Measurements from ENCODE around the gene ECHDC3.
A peak's percentile ranks its signal among the peaks of the same experiment; 100 is the strongest.

ECHDC3 gene

DNA sequence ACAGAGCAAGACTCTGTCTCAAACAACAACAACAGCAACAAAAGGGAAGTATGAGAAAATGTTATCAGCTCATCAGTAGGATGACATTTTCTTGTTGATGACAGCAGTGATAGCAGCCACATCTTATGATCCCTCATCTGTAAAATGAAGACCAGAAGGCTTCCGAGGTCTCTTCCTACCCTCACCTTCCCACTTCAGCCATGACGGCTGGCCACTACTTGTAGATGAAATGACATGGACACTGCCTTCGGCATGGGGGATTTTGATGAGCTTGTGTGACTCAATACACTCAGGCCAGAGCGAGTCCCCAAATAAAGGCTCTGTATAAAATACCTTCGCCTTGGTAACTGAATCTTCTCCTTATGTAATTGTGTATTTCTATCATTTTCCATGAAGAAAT is 6.7 kb downstream of the ECHDC3 start:
- DNase-seq (ENCODE audit: low read depth in 2 of 2), result no peak

DNA sequence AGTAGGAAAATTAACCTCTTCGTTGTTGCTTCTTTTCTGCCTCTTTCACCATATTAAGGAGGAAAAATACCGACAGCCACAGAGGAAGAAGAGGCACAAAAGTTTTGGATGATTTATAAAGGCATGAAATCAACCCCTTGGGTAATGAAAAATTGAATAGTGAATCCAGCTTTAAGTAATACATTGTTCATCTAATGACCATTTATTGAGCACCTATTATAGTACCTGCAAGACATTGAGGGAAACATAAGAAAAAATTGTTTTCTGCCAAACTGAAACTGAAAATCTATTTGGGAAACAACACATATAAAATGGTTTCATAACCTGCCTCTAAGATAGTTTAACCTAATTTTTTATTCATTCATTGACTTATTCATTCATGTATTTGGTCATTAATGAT is 8.2 kb downstream of the ECHDC3 start:
- no peak for DNase-seq (ENCODE audit: low read depth in 2 of 2)

DNA sequence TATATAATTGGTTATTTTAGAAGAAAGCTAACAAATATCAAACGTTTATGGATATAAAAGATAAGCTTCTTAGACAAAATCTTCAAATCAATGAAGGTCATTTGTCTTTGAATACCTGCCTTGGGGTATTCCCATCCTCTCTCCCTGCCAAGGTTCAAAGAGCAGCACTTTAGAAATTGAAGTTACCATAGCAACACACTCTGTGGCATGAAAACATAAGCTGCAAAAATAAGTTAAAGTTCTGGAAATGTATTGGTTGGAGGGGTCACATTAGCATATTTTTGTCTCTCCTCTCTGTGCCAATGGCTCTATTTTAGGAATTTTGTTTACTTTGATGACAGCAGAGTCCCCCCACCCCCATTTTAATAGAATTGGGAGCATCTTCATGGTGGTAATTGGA is 12.0 kb downstream of the ECHDC3 start:
- no peak for DNase-seq (ENCODE audit: low read depth in 2 of 2)

DNA sequence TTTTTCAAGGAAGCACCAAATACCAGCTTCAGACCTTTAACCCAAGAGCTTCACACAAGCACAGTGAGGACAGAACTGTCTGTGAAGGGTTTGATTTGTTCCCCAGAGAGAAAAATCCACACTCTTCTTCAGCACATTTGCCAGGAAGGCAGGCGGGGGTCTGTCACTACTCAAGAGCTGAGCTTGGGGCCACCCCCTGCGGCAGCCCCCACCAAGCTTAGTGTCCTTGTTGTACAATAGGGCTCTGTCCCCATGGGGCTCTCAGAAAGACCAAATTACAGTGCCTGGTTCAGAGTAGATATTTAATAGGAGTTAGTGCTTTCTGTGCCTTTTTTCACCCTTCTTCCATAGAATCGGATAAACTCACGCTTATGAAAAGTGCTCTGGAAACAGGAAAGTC is 12.4 kb downstream of the ECHDC3 start:
- no peak for DNase-seq (ENCODE audit: low read depth in 2 of 2)

DNA sequence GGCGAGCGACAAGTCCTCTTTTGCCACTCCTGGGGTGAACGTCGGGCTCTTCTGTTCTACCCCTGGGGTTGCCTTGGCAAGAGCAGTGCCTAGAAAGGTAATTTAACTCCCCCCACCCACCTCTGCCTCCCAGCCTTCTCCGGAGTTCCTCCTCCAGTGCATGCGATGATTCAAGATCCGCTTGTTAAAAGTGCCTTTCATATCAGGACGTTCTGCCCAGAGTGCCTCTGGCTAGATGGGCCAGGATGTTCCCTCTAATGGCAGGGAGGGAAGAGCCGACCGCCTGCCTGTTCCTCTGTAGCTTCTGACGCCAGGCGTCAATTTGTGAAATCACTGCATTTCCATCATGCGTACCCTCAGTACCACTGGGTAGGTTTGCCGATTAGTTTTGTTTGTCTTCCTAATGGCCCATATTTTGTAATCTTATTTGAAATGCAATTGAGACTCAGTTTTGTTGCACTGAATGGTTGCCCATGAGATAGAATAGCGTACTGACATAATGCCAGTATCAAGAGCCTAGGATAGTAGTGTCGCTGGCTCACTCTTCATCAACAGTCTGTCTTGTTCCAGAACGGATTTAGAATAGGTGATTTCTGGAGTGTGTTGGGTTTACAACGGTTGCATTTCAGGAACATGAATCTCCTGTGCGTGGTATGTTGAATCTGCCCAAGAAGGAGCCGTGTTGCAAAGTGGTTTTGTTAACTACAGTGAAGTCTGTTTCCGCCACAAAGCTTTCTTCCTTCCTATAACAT is 13.5 kb downstream of the ECHDC3 start:
- no peak for DNase-seq (ENCODE audit: low read depth in 2 of 2)

DNA sequence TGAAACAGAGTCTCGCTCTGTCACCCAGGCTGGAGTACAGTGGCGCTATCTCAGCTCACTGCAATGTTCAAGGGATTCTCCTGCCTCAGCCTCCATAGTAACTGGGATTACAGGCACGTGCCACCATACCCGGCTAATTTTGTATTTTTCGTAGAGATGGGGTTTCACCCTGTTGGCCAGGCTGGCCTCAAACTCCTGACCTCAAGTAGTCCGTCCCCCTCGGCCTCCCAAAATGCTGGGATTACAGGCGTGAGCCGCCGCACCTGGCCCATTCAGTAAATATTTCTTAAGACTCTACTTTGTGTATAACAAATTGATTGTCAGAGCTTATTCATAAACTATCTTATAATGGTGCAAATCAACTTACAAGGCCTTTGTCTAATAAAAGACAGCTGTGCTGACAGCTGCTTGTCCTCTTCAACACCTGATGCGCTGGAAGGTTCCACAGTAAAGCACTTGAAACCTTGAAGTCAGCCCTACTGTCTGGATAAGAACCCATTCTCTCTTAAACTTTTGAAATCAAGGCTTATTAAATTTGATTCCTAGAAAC is 14.7 kb downstream of the ECHDC3 start:
- DNase-seq (ENCODE audit: low read depth in 2 of 2), result no peak

DNA sequence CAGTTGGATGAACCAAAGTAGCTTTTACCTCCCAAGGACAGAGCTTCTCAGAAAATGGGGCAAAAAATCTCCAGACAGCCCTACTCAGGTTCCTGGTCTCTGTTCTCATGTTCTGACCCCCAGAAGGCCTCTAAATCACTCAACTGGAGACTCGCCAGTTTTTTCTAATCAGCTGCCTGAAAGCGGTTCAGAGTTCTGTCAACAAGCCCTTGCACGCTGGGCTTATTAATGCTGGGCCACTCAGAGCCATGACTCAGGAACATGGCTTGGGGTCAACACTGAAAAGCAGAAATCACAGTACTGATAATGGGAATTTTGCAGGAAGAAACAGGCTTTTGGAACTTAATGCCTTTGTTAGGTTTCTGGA is 15.3 kb downstream of the ECHDC3 start:
- DNase-seq (ENCODE audit: low read depth in 2 of 2), result no peak

DNA sequence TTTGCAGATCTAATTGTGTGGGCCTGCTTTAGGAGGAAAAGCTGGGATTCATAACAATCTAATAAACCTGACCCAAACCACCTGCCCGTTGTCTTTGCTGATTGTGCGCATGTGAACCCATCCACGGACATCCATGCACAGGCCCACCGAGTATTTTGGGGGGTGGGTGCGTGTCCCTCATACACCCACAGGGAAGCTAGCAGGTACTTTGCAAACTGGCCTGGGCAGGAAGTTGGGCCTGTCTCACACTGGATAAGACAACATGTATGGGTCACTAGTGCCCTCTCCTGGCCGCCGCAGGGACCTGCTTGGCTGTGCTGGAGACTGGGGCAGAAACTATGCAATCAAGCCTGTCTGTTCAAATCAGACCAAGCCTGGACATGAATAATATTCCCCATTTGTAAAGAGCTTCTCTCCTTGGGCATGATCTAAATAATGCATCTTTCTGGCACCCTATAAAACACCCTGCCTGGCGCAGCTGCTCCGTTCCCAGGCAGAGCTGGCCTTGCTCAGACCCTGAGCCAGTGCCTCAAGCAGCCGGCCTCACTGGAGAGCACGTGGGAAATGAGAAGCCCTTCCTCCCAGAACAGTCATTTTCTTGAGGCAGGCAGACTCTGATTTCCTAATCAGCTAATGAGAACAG is 15.8 kb downstream of the ECHDC3 start:
- DNase-seq (ENCODE audit: low read depth in 2 of 2), result peak; percentile 57 to 76

DNA sequence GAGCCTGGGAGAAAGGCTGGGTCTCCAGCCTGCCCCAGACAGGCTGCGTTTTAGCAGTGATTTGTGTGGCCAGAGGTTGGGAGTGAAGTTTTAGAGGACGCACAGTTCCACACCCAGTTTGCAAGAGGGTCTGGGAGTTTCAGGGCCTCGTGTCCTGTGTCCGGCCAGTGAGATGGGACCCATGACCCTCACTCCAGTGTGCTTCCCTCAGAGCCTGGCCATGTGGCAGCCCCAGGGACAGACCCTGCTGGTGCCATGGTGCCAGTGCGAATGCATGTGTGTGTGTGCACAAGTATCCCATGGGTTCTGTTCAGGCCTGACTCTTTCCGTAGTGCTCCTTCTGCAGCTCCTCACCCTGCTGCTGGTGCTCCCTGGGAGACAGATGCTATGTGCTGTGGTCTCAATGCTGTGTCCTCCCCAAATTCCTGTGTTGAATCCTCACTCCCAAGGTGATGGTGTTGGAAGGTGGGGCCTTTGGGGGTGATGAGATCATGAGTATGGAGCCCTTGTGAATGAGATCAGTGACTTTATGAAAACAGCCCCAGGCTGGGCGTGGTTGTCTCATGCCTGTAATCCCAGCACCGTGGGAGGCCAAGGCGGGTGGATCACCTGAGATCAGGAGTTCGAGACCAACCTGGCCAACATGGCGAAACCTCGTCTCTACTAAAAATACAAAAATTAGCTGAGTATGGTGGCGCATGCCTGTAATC is 16.5 kb downstream of the ECHDC3 start:
- no peak for DNase-seq (ENCODE audit: low read depth in 2 of 2)

DNA sequence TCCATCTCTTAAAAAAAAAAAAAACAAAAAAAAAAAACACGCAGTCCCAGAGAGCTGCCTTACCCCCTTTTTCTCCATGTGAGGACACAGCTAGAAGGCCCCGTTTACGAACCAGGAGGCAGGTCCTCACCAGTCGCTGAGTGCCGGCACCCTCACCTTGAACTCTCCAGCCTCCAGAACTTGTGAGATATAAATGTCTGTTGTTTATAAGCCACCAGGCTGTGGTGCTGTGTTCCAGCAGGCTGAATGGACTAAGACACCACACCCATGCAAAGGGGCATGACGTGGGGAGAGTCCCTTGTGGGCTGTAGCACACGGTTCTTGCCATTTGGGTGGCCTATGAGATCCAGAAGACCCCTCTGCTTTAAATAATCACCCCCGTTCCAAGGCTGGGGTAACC is 17.2 kb downstream of the ECHDC3 start:
- DNase-seq (ENCODE audit: low read depth in 2 of 2), result no peak

DNA sequence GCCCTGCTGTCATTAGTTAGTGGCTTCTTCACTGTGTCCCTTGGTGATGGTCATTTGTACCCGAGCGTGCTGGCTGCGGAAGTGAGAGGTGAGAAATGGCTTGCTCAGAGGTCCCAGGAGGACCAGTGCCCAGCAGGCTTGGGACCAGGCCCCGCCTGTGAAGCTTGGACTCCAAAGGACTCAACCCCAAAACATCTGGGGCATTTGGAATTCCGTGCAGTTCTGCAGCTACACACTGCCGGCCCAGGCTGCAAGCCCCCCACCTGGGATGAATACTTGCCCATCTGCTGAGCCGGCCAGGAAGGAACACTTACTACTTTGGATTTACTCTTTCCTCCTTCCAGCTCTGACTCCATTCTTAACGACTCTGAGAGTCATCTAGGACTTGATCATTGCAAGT is 18.0 kb downstream of the ECHDC3 start:
- DNase-seq (ENCODE audit: low read depth in 2 of 2), result no peak

DNA sequence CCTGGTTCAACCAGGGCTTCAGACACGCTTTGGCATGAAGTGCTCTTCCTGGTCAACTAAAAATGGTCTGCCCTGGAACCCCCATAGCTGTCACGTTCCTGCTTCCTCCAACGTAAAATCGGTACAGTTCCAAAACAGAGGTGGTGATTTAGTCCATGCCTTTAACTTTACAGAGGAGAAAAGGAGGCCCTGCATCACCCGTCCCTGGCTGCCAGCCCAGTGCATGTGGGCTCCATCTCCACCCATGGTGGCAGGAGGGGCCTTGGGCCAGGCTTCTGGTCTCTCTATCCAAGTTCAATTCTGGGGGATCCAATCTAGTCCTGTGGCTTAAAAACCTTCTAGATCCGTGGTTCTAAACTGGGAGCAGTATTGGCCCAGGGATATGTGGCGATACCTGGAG is 18.7 kb downstream of the ECHDC3 start:
- DNase-seq (ENCODE audit: low read depth in 2 of 2), result no peak

DNA sequence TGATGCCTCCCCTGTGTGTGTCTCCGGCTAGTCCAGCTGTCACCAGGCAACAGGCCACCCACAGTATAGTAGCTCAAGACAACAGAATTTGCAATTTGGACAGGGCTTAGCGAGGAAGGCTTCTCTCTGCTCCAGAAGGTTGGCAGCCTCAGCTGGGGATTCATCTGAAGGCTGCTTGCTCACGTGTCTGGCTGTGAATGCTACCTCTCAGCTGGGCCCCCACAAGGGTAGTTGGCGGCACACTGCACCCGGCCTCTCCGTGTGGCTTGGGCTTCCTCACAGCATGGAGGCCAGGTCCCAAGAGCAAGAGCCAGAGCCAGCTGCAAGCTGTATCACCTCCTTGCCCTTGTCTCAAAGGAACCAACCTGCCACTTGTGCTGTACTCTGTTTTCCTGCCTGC is 19.2 kb downstream of the ECHDC3 start:
- no peak for DNase-seq (ENCODE audit: low read depth in 2 of 2)

DNA sequence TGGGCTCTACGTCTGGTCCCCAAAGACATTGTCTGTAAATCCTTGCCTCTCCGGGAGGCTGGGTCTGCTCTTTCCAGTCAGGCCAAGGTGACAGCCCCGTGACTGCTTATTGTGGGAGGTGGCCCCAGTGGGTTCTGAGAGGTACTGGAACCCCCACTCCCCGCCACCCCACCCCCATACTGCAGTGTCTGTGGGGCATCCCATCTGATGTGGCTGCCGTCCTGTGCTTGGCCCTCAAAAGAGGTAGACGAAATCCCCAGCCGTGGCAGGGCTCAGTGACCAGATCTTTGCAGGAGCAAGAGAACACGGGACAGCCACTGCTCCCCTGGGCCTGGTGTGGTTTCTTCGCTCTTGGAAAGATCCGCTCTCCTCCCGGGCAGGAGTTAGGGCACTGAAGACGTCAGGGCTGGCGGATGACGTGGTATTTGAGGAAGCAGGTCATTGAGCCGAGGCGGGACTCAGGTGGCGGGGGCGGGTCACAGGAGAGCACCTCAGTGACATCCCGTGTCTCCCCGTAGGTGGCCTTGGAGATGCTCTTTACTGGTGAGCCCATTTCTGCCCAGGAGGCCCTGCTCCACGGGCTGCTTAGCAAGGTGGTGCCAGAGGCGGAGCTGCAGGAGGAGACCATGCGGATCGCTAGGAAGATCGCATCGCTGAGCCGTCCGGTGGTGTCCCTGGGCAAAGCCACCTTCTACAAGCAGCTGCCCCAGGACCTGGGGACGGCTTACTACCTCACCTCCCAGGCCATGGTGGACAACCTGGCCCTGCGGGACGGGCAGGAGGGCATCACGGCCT is 20.7 kb downstream of the ECHDC3 start:
- no peak for DNase-seq (ENCODE audit: low read depth in 2 of 2)

DNA sequence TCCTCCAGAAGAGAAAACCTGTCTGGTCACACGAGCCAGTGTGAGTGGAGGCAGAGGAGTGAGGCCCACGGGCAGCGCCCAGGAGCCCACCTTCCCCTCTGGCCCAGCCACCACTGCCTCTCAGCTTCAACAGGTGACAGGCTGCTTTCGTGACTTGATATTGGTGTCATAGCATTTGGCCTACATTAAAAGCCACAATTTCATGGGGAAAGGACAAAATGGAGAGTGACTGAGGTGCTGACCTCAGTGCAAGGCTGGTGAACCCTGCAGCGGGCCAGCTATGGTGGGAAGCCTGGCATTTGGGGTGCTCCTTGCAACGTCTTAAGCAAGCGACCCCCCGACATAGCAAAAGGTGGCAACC is 21.3 kb downstream of the ECHDC3 start:
- no peak for DNase-seq (ENCODE audit: low read depth in 2 of 2)

DNA sequence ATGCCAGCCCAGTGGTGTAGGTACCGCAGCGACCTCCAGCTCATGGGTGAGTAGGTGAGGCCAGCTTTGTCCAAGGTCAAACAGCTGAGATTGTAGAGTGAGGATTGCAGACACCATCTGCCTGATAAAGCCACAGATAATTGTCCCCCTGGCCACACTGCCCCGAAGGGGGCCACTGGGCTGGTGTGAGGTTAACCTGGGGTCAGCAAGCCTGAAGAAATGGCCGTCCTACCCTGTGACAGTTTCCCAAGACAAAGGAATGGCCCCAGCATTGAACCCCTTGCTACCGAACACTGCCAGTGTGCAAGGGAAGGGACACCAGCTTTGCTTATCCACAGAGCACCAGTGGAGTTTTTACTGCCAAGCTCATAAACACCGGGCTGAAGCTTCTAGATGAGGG is 23.0 kb downstream of the ECHDC3 start:
- no peak for DNase-seq (ENCODE audit: low read depth in 2 of 2)

DNA sequence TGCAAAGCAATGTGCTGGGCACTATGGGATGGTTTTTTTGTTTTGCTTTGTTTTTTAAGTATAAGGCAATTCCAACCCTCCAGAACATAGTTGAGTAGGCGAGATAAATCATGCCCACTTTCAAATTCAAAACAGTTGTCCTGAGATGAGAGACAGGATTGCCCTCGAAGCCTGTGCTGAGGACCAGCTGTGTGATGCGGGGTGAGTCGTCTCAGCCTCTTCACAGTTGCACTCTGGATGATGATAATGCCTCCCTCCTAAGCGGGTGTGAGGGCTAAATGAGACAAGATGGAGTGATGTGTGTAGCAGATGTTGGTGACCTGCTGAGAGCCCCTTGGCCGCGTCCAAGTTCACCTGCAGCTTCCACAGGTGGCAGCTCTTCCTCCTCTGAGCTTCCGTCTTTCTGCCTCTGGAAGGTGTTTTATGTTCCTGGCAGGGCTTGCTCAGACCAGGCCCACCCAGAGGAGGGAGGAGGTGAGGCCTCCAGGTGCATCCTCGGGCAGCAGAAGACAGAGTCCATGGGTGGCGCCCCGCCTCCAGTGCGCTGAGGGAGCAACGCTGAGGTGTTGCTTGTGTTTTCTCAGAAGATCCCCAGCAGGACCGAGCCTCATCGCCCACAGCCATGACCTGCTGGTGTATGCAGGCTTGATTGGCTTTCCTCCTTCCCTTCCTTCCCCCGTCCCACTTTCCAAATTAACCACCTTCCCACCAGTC is 30.6 kb downstream of the ECHDC3 start:
- no peak for DNase-seq (ENCODE audit: low read depth in 2 of 2)

DNA sequence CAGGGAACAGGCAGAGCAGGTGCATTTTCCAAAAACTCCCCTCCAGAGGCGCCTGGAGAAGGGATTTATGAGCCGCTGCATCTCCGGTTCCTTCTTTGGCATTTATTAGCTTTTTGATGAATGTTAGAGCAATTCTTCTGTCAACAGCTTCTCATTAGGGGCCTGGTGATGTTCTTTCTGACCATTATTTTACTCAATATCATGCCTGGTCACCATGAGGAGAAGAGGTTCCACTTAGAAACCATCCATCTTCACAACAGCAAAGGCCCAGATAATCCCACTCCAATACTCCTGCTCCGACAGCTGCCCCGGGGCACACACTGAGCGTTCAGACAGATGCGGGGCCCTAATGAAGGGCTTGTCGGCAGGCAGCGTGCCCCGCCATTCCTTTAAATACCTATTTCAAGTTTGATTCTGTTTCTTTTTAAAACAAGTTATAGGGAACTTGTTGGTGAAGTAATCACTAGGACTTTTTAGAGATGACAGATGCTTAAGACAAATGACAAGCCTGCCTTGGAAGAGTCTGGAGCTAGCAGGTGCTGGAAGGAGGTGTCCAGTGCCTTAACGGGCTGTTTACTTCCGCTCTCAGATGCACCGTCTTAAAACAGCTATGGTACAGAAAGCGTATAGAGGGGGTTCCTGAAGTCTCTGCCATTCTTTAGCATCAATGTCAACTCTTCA is 31.7 kb downstream of the ECHDC3 start:
- DNase-seq (ENCODE audit: low read depth in 2 of 2), result no peak

DNA sequence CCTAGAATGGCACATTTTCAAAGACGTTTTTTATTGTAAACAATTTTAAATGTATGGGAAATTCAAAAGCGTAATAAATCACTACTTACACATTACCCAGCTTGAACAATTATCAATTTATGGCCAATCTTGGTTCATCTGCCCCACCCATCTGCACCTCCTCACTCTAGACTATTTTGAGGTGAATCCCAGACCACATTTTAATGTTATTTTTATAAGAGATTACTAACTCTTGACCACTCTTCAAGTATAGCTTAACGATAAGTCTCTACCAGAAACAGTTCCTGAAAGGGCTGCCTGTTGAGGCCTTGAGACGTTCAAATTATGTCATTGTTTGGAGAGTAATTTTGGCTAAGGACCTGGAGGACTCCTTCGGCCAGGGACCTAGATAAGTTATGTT is 33.2 kb downstream of the ECHDC3 start:
- no peak for DNase-seq (ENCODE audit: low read depth in 2 of 2)

DNA sequence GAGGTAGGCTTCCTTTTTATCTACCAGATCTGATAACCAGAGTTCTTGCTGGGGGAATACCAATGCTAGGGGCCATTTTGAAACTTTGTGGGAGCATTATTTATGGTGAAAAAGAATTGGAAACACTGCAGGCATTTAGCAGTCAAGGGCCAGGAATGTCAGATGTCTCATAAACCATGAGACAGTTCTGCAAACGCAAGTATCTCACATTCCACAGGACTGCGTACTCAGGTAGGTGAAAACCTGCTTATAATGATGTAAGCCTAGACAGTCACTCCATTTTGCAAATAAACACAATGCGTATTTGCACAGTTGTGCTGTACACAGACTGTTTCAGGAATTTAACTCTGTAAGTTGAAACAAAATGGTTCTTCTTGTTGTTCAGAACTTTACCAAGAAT is 33.9 kb downstream of the ECHDC3 start:
- no peak for DNase-seq (ENCODE audit: low read depth in 2 of 2)

DNA sequence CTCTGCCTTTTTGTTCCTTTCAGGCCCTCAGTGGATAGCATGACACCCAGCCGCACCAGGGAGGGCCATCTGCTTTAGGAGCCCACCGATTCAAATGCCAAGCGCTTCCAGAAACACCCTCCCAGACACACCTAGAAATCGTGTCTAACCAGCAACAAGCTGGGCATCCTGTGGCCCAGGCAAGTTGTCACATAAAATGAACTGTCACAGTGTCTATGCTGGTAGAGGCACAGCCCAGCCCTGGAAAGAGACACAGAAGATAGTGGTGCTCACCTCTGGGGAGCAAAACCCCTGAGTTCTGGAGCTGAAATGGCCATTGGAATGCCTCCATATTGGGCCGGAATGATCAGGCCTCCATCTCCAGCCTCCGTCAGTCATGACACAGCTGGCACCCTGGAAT is 38.9 kb downstream of the ECHDC3 start:
- no peak for DNase-seq (ENCODE audit: low read depth in 2 of 2)
